Forelimb muscle (tissue), 1 donor: Measurements from ENCODE around the gene FBXO48. TPM values are rescaled to one million over a fixed set of nuclear protein-coding genes. Genes with fewer than 3 reads are reported as not detected.
"Not testable (repeated sequence)": the region's sequence is repeated elsewhere in the genome, so short reads cannot be mapped to it uniquely, and the experiment has no call there.

Source experiments
- DNase-seq: peaks from one replicate; pipeline ENCODE4 v3.0.0-alpha.2; 2013; ENCODE audit warnings: low read depth
- polyA plus RNA-seq: library from polyadenylated mRNA; unstranded; fragments of 120-200 nt; gene quantifications from one replicate; pipeline ENCODE4 v1.2.1, GENCODE V29; 2013; ENCODE audit not compliant: insufficient read length

The FBXO48 gene, protein sequence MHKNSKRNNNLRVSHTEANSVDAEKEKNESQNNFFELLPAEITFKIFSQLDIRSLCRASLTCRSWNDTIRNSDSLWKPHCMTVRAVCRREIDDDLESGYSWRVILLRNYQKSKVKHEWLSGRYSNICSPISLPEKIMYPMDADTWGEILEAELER
- polyA plus RNA-seq: 1.6 TPM

DNA sequence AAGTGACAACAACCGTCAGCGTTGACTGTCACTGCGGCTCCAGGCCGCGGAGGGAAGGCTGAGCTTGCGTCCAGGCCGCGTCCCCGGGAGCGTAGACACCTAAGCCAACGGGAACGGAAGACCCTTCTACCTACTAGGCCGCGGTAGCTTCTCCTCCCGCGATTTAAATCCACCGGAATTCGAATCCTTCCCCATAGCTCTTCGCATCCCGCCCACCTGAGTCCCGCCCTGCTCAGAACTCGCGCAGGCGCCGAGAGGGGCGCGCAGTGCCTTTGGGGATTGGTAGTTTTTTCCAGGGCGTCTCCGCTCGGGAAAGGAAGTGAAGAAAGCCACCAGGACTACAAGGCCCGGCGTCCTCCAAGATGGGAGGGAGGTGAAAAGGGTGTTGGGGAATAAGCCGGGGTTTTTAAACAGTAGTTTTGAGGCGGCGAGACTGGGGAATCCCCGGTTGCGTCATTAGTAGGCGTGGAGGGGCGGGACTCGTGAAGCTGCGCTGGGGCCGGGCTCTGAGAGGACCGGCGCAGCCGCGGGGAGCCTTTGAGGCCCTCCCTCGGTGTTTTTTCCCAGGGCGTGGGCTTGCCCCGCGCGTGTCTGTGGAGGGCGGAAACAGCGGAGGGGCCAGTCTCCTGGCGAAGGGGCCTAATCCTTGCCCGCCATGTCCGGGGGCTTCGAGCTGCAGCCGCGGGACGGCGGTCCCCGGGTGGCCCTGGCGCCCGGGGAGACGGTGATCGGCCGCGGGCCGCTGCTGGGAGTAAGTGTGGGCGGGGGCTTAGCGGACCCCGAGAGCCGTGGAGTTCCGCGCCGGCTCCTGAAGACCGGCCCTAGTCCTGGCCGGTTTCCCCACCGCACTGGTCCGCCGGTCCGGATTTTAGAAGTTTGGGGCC, at the start of gene FBXO48, which contains the start of gene APLF:
Gene FBXO48, minus strand, starts transcription at position 218 of the 884 bp plus-strand sequence. CDS start 2,149 bp downstream, outside the sequence.
Gene APLF, plus strand, starts transcription at position 509 of the 884 bp plus-strand sequence. Its CDS starts 147 bp downstream, at position 656.
- peak; percentile 96 for DNase-seq

DNA sequence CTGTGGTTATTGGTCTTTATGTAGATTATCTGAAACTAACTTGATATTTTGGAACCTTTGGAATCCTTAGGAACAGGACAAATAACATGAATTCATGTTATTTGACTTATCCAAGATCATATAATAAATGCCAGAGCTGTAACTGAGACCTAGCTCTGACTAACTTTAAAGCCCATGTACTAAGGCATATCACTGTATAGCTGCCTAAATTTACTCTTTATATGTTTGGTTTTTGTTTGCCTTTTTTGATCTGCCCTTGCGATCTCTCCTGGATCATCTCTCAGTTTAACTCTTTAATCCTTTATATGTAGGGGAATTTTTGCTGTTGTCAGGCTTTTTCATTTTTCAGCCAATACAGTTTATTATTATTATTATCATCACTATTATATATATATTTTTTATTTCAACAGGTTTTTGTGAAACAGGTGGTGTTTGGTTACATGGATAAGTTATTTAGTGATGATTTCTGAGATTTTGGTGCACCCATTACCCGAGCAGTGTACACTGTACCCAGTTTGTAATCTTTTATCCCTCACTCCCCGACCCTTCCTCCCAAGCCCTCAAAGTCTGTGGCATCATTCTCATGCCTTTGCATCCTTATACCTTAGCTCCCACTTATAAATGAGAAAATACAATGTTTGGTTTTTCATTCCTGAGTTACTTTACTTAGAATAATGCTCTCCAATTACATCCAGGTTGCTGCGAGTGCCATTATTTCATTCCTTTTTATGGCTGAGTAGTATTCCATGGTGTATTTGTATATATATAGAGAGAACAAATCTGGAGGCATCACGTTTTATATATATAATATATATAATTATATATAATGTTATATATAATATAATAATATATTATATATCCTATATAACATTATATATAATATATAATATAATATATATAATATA, 49.2 kb upstream of the FBXO48 start:
- no peak for DNase-seq

DNA sequence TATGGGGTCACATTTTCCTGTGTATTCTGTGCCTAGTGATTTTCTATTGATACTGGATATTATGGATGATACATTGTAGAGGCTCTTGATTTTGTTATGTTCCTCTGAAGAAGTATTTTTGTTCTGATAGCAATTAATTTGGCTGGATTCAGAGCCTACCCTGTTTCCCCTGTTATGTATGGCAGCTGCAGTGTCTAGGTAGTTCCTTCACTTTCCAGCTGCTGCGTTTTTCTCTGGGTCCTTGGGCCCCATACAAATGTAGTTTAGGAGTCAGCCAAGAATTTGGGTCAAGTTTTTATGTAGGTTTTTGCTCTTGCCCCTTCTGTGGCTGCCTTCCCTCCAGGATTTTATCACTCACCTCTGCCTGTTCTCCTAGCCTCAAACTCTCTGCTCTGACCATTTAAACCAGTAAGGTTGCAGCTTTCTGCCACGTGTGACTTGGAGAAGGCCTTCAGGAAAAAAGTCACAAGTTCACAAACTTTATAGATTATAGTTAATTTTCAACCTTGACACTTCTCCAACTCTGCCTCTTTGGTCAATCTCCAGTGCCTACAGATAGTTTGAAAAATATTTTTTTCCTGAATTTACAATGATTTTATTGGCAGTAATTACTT, 47.3 kb upstream of the FBXO48 start:
- no peak for DNase-seq

DNA sequence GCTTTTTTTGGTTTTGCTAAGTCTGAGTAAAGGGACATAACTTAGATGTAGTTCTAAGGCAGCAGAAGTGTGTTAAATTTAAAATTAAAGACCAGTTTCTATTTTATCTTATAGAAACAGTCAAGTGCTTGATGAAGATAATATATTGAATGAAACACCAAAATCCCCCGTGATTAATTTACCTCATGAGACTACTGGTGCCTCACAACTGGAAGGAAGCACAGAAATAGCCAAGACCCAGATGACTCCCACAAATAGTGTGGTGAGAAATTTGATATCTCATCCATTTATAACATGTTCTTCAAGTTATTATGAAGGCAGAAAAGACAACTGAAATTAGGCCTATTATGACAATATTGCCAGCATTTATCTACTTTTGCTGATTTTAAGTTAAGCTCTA, 45.9 kb upstream of the FBXO48 start:
- no peak for DNase-seq

- no peak for DNase-seq
These were observed 45.2 kb upstream of the FBXO48 start for GRCh38 chr2:68512326-68512725.

GRCh38 chr2:68506170-68506569, 39.1 kb upstream of the FBXO48 start:
- no peak for DNase-seq

DNA sequence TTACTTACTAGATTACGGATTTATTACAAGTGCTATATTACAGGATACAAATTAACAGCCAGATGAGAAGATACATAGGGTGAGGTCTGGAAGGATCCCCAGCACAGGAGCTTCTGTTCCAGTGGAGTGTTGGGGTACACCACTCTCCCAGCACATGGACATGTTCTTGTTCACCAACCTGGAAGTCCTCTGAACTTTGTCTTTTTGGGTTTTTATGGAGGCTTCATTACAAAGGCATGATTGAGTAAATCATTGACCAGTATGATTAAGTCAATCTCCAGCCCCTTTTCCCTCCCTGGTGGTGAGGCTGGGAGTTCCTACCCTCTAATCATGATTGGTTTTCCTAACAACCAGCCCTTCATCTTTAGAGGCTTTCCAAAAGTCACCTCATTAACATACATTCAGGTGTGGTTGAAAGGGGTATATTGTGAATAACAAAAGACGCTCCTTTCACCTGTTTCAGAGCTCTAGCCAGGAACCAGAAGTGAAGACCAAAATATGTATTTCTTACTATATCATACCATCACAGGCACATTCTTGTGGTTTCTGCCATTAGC, 38.6 kb upstream of the FBXO48 start:
- DNase-seq: no peak

GRCh38 chr2:68501768-68502167, 34.7 kb upstream of the FBXO48 start:
- no peak for DNase-seq

- DNase-seq: no peak
These were observed 33.6 kb upstream of the FBXO48 start for GRCh38 chr2:68500649-68501048.

DNA sequence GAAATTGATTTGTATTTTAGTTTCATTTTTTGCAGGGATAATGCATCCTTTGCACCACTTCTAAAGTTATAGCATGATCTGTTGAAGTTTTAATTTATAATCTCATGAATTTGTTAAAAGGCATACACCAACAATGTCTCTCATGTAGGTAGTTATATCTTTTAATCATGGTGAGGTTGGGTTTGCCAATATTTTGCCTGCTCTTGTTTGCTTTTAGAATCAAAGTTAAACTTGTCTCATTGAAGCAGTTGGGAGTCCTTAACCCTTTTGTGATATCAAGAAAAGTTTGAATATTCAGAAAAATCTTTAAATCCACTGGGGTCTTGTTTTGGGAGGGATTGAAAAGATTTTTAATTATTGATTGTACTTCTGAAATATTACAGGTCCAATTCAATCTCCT, 32.0 kb upstream of the FBXO48 start:
- DNase-seq: no peak

DNA sequence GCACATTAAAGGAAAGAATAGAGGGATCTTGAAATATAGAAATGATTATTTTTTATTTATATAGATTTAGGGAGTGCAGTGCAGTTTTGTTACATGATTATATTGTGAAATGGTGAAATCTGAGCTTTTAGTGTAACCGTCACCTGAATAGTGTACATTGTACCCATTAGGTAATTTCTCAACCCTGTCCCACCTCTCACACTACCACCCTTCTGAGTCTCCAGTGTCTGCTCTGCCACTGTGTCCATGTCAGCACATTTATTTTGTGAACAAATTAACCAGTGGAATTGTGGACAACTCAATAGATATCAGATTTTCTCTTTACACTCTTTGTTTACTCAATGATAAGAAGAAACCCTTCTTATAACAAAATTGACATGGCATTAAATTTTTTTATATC, 24.5 kb upstream of the FBXO48 start:
- no peak for DNase-seq

DNA sequence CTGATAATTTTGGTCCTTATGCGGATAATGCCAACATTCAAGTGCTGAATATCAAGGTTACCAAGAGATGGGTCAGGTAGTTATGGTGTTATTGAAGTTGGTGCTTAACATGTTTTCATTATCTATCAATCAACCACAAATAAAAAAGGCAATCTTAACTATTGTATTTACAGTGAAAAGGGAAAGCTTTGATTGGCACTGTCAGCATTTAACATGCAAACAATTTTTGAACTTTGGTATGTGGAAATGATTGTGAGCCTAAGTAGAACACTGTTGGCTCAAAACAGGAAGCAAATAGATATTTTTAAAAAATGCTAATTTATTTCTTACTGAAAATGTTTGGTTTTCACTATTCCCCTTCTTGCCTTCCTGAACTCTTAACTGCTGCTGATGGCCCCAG, 22.2 kb upstream of the FBXO48 start:
- DNase-seq: no peak

GRCh38 chr2:68488605-68489004, 21.5 kb upstream of the FBXO48 start:
- not testable (repeated sequence) for DNase-seq

DNA sequence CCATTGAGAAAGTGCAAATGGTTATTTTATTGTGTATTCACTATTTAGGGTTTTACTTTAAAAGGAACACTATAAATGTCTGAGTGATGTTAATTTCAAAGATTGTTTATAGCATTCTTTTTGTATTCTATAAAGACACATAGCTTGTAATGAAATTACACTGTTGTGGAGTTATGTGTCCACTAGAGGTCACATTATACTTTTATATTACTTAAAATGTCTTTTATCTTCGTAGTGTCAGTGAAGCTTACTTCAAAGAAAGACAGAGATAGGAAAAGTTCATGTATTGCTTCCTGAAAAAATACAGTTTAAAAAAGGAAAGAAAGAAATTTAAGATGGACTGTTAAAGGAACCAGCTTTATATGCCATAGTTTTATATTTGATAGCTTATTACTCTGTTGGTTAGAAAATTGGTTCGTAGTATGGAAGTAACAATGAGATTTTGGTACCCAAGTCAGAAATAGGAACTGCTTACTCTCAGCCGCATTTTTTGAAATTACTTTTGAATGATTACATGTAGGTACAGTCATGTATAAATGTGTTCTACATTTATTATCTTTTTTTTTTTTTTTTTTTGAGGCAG, 20.8 kb upstream of the FBXO48 start:
- DNase-seq: no peak

DNA sequence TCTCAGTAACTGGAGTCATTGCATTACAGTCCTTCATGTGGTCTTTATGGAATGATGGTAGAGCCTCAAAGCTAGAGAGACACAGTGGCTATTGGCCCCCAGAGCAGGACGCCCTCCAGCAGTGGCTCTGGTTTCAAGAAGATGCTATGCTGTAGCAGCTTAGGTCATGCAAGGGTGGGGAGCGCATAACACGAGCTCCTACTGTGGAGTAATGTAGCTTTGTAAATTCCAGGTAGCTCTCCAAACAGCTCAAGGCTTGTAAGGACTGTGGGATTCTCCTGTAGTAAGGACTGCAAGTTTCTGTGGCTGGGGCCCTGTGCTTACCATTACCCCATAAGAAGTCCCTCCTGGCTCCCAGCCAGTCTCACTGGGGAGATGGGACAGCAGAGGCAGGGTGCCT, 15.9 kb upstream of the FBXO48 start:
- DNase-seq: no peak

GRCh38 chr2:68482296-68482820, 15.3 kb upstream of the FBXO48 start:
- DNase-seq: no peak

DNA sequence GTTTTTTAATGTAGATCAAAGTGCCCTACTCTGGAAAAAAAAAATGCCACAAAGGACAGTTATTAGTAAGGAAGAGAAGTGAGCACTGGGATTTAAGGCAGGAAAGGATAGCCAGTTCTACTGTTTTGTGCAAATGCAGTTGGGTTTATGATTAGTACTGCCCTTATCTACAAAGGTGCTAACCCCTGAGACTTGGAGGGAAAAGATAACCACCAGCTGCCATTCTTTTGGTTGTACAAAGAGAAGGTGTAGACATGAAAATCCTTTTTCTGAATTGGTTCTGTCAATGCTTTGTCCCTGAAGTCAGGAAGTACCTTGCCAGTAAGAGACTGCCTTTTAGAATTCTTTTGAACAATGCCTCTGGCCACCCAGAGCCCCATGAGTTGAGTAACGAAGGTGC, 11.6 kb upstream of the FBXO48 start:
- DNase-seq: no peak

DNA sequence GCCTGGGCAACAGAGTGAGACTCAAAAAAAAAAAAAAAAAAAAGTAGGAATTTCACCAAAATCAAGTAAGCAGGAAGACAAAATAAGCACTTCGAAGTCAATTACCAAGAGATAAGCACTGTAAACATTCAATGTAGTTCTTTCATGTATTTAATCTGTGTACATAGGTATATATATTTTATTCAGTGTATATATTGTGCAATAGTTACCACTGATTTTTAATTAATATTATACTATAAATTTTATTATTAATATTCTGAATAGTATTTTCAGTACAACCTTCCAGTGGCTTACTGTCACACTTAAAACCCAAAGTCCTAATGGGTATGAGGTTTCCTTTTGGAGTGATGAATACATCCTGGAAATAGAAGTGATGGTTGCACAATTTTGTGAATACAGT, 9.4 kb upstream of the FBXO48 start:
- DNase-seq: no peak

- DNase-seq: no peak
These were observed 8.5 kb upstream of the FBXO48 start for GRCh38 chr2:68475576-68475975.

GRCh38 chr2:68475110-68475509, 8.0 kb upstream of the FBXO48 start:
- no peak for DNase-seq
